ENCODE results near the gene MUS81. TPM values are rescaled to one million over a fixed set of nuclear protein-coding genes. Genes with fewer than 3 reads are reported as not detected.

Gene MUS81
- total and polyA plus RNA-seq, 2 of the 13 experiments (the other 11 are each of a cell fraction or from before 2014, with no cell fraction given), result 25.6 to 30.2 TPM

DNA sequence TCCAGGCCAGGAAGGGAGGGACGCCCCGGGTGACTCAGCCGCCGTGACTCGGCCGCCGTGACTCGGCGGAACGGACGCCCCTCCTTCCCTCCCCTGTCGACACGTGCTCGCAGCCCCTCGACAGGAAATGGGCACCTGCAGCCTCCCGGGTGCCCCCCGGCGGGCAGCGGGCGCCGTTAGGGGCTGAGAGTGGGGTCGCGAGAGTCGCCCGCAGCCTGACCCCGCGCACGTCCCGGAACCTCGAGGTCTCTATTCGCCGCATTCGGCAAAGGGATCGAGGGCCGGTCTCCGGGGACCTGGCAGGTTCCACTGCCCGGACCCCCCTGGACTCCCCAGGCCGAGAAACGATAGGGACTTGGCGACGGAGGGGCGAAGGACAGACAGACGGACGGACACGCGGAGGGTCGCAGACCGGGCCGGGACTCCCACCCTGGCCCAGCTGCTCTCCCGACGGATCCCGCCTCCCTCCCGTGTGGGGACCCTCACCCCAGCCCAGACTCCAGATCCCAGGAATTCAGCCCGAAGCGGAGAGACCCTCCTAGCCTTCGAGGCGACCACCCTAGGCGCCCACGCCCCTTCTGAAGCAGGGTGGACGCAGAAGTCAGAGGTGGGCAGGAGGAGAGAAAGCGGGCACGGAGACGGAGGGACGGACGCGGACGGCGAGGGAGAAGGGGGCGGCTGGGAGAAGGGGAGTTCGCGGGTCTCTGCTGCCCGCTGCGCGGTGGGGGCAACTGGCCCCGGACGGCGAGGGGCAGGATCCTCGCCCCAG, 39.3 kb downstream of the MUS81 start (continued):
- TF ChIP-seq, protein P1, sequence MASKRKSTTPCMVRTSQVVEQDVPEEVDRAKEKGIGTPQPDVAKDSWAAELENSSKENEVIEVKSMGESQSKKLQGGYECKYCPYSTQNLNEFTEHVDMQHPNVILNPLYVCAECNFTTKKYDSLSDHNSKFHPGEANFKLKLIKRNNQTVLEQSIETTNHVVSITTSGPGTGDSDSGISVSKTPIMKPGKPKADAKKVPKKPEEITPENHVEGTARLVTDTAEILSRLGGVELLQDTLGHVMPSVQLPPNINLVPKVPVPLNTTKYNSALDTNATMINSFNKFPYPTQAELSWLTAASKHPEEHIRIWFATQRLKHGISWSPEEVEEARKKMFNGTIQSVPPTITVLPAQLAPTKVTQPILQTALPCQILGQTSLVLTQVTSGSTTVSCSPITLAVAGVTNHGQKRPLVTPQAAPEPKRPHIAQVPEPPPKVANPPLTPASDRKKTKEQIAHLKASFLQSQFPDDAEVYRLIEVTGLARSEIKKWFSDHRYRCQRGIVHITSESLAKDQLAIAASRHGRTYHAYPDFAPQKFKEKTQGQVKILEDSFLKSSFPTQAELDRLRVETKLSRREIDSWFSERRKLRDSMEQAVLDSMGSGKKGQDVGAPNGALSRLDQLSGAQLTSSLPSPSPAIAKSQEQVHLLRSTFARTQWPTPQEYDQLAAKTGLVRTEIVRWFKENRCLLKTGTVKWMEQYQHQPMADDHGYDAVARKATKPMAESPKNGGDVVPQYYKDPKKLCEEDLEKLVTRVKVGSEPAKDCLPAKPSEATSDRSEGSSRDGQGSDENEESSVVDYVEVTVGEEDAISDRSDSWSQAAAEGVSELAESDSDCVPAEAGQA (IDR thresholded peaks at IDR 0.05; ENCODE audit: low read depth), result no peak
- TF ChIP-seq, protein P1 (CRISPR knock-in tag; IDR thresholded peaks at IDR 0.05; ENCODE audit: borderline replicate concordance), result no peak
- TF ChIP-seq HOXA9 (CRISPR knock-in tag; IDR thresholded peaks at IDR 0.05; ENCODE audit: borderline replicate concordance), result 0 out of 2 replicates have a peak, but pooled peaks have one; percentile 74
- TF ChIP-seq NFRKB (IDR thresholded peaks at IDR 0.05), result no peak
- TF ChIP-seq, protein P2, sequence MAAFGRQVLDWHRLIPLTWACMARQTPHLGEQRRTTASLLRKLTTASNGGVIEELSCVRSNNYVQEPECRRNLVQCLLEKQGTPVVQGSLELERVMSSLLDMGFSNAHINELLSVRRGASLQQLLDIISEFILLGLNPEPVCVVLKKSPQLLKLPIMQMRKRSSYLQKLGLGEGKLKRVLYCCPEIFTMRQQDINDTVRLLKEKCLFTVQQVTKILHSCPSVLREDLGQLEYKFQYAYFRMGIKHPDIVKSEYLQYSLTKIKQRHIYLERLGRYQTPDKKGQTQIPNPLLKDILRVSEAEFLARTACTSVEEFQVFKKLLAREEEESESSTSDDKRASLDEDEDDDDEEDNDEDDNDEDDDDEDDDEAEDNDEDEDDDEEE (CRISPR knock-in tag; IDR thresholded peaks at IDR 0.05), result 0 out of 2 replicates have a peak, but pooled peaks have one; percentile 75
- no peak for TF ChIP-seq POGZ (CRISPR knock-in tag; IDR thresholded peaks at IDR 0.05)
- TF ChIP-seq, protein P3, sequence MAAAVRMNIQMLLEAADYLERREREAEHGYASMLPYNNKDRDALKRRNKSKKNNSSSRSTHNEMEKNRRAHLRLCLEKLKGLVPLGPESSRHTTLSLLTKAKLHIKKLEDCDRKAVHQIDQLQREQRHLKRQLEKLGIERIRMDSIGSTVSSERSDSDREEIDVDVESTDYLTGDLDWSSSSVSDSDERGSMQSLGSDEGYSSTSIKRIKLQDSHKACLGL (CRISPR knock-in tag; IDR thresholded peaks at IDR 0.05), result peak; percentile 91
- no peak for TF ChIP-seq MEIS1 (CRISPR knock-in tag; IDR thresholded peaks at IDR 0.05; ENCODE audit: borderline replicate concordance)
- TF ChIP-seq SALL1 (CRISPR knock-in tag; IDR thresholded peaks at IDR 0.05), result peak; percentile 77
- peak; percentile 91 for TF ChIP-seq ARID2 (CRISPR knock-in tag; IDR thresholded peaks at IDR 0.05; ENCODE audit: borderline replicate concordance)
- no peak for TF ChIP-seq SNAI1 (CRISPR knock-in tag; IDR thresholded peaks at IDR 0.05; ENCODE audit: borderline replicate concordance)
- no peak for TF ChIP-seq EP300 (IDR thresholded peaks at IDR 0.05; ENCODE audit: low read depth in 2 of 2, low read length in 2 of 2)
- peak; percentile 41; the same call in 1 of the 2 replicates for TF ChIP-seq EP300 (CRISPR knock-in tag; IDR thresholded peaks at IDR 0.05; ENCODE audit: borderline replicate concordance)
- TF ChIP-seq, protein P4, sequence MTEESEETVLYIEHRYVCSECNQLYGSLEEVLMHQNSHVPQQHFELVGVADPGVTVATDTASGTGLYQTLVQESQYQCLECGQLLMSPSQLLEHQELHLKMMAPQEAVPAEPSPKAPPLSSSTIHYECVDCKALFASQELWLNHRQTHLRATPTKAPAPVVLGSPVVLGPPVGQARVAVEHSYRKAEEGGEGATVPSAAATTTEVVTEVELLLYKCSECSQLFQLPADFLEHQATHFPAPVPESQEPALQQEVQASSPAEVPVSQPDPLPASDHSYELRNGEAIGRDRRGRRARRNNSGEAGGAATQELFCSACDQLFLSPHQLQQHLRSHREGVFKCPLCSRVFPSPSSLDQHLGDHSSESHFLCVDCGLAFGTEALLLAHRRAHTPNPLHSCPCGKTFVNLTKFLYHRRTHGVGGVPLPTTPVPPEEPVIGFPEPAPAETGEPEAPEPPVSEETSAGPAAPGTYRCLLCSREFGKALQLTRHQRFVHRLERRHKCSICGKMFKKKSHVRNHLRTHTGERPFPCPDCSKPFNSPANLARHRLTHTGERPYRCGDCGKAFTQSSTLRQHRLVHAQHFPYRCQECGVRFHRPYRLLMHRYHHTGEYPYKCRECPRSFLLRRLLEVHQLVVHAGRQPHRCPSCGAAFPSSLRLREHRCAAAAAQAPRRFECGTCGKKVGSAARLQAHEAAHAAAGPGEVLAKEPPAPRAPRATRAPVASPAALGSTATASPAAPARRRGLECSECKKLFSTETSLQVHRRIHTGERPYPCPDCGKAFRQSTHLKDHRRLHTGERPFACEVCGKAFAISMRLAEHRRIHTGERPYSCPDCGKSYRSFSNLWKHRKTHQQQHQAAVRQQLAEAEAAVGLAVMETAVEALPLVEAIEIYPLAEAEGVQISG (CRISPR knock-in tag; IDR thresholded peaks at IDR 0.05), result peak; percentile 41; the same call in 1 of the 2 replicates
- no peak for TF ChIP-seq MBNL3 (CRISPR knock-in tag; conservative IDR thresholded peaks at IDR 0.05)
- no peak for TF ChIP-seq MTA3 (CRISPR knock-in tag; IDR thresholded peaks at IDR 0.05)
- no peak for TF ChIP-seq ZBTB8A (CRISPR knock-in tag; IDR thresholded peaks at IDR 0.05; ENCODE audit: borderline replicate concordance, low read depth)
- no peak for TF ChIP-seq IKZF1 (IDR thresholded peaks at IDR 0.05)
- no peak for TF ChIP-seq ZFP62 (CRISPR knock-in tag; IDR thresholded peaks at IDR 0.05)
- TF ChIP-seq FOXO1 (CRISPR knock-in tag; IDR thresholded peaks at IDR 0.05), result no peak

All from HepG2 (cell line).